UCSD-AML1 (cell line): Measurements from ENCODE around the gene SOD3.

Source experiments
- DNase-seq: peaks from one replicate; lab custom pipeline; 2025; ENCODE audit not compliant: unreplicated experiment; lab: John Stamatoyannopoulos, UW

The SOD3 gene, protein sequence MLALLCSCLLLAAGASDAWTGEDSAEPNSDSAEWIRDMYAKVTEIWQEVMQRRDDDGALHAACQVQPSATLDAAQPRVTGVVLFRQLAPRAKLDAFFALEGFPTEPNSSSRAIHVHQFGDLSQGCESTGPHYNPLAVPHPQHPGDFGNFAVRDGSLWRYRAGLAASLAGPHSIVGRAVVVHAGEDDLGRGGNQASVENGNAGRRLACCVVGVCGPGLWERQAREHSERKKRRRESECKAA

DNA sequence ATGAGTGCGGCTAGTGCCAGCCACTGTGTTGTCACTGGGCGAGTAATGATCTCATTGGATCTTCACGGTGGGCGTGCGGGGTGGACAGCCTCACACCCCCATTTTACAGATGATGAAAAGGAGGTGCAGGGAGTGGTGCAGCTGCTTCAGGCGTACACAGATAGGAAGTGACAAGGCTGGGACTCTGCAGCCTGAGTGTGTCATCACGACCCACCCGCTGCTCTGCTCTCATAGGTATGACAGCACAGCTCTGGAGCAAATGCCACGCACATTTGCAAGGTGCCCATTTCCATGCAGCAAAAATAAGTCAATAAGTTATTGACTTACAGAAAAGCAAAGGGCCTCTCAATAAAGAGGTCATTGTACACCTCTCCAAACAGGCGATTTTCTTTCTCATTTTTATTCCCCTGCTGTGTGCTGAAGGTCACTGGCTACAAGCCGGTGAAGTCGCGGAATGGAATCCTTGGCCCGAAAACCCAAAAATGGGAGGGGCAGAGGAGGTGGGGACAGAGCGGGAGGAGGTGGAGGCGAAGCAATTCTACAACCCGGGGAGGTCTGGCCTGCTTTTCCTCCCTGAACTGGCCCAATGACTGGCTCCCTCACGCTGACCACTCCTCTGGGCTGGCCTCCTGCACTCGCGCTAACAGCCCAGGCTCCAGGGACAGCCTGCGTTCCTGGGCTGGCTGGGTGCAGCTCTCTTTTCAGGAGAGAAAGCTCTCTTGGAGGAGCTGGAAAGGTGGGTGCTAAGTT, at the start of gene SOD3:
SOD3 (plus strand) TSS at position 658 of the 750 bp plus-strand sequence. CDS start 3,949 bp downstream, outside the sequence.
- DNase-seq: no peak

DNA sequence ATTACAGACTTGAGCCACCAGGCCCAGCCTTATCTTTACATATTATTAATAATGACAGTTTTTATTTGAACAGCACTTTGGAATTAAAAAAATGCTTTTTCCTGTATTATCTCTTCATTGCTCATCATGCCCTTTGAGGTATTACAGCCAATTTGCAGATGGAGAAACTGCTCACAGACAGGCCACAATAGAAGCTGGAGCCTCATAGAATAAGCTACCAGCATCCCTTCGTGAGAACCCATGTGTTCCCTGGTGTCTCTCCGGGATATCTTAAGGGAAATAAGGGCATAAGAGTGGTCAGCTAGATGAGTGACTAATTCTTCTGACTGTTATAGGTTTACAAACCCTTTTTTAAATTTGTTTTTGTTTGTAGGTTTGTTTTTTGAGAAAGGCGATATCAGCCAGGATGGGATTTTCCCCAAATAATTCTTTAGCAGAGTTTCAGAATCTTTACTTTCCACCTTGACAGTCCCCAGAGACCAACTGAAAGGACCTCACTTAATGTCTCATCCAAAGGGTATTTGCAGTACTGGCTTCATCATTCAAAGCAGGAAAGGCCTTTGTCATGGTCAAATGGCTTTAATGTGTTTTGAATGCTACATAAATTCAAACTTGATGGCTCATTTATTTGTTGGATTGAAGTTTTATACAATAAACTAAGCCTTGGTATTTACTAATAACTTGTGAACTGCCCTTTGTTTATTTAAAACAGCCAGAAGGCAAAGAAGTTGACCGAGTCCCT, 48.0 kb upstream of the SOD3 start:
- no peak for DNase-seq

DNA sequence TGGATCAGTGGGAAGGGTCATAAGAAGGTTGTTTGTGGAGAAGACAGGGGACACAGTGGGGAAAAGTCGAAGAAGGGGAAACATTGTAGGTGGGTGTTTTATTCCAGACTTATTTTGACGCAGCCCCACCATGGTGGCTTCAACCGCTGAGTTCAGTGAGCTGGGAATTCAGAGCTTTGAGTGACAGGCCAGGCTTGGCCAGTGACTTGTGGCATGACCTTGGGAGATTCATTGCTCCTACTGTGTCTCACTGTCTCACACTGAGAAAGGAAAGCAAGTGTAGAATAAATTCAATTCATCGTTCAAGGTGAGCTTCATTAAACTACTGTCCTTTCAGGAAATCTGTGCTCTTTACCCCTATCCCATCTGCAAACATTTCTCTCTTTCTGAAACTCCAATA, 47.4 kb upstream of the SOD3 start:
- no peak for DNase-seq

DNA sequence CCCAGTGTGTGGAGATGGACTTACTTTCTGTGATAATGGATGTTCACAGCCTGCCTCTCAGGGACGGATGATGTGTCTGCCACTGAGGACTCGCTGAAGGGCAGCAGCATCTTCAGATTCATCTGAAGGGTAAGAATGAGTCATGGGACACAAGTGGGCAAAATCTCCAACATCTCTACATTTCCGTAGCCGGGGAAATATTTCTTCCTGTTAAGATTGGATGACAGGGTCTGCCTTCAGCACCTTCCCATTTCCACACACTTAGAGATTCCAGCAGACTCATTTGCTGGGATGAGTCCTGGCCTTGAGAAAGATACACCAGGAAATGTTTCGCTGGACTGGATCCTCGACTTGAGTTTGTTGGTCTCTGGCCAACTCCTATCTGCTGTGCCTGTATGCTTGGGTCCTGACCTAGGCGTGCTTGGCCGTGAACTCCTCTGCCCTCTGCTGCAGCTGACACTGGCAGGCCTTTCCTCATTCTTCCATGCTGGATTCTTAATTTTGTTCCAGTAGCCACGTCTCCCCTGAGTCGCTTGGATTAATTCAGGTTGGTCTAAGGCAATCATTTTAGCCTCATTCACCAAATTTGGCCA, 46.5 kb upstream of the SOD3 start:
- no peak for DNase-seq

DNA sequence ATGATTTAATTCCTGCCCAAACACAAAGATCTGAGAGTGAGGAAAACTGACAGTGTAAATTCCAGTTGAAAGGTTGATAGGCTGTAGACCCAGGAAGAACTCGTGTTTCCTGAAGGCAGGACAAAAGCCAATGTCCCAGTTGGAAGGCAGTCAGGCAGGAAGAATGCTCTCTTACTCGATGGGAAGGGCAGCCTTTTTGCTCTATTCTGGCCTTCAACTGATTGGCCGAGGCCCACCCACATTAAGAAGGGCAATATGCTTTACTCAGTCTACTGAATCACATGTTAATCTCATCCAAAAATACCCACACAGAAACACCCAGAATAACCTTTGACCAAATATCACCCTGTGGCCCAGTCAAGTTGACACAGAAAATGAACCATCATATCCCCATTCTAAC, 45.3 kb upstream of the SOD3 start:
- no peak for DNase-seq

DNA sequence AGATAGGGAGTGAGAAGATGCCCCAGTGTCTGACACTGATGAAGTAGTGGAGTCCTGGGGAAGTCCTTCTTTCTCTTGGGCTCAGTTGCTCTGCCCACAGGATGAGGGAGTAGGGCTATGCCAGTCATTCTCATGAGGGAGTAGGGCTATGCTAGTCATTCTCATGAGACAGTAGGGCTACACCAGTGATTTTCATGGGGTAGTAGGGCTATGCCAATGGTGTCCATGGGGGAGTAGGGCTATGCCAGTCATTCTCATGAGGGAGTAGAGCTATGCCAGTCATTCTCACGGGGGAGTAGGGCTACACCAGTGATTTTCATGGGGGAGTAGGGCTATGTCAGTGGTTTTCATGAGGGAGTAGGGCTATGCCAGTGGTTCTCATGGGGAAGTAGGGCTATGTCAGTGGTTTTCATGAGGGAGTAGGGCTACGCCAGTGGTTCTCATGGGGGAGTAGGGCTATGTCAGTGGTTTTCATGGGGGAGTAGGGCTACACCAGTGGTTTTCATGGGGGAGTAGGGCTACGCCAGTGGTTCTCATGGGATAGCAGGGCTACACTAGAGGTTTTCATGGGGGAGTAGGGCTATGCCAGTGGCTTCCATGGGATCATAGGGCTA, 43.3 kb upstream of the SOD3 start:
- DNase-seq: no peak

DNA sequence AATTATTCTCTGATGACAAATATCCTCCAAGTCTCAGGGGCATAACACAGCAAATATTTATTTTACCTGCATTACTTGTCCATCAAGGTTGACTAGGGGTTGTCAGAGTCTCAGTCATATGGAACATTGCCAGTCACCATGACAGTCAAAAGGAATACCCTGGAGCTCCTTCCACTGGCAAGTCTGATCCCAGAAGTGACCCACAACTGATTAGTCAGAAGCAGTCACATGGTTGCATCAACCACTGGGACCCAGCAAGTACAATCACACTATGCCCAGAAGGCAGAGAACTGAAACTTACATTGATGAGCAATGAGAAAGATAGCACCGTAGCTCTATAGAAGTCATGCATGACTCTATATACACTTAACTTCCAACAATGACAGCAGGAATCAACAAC, 41.9 kb upstream of the SOD3 start:
- DNase-seq: no peak

DNA sequence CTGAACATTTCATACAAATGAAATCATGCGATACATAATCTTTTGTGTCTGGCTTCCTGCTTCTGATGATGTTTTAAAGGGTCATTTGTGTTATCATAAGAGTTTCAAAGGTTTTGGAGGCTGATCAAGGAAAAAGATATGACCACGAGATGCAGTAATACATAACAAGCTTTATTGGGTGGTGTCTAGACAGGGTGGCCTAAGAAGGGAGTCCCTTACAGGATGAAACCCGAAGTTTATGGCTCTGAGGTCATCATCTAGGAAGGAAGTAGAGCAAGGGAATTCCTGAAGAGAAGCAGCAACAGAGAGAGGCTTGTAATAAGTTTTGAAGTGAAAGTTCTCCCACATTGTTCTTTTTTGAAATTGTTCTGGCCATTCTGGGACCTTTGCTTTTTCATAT, 40.8 kb upstream of the SOD3 start:
- DNase-seq: no peak

DNA sequence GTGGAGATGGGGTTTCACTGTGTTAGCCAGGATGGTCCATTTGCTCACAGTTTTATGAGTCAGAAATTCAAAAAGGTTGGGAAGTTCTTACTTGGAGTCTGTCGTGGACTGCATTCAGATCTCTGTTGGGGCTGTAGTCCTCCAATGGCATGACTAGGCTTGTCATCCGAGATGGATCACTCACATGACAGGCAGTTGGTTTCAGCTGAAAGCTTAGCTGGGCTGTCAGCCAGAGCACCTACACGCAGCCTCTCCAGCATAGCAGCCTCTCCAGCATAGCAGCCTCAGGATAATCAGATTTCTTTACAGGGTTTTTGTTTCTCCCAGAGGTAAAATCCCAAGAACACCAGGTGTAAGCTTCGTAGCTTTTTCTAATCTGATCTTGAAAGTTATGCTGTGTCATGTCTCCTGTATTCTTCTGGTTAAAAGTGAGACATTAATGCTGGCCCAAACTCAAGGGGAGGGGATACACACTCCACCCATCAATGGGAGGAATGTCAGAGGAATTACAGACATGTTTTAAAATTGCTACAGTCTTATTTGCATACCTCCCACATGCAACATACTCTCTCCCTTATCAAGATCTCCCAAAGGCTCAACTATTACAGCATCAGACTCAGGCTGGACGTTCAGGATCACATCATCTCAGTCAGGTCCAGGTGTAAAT, 31.6 kb upstream of the SOD3 start:
- no peak for DNase-seq

DNA sequence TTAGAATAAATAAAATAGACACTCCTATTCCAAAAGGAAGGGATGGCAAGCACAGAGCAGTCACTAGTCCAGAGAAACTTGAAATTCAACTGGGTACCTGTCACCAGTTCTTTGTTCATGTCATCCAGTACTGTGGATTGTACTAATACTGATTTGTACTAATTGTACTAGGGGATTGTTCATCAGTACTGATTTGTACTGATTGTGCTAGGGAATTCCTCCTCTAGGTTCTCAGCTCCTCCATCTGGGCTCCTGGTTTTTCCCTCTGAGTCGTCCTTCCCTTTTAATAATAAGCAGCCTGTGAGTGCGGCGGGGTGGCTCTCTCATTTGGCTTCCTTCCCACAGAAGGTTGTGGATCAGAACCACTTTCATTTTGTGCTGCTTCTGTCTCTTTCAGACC, 31.0 kb upstream of the SOD3 start:
- no peak for DNase-seq

DNA sequence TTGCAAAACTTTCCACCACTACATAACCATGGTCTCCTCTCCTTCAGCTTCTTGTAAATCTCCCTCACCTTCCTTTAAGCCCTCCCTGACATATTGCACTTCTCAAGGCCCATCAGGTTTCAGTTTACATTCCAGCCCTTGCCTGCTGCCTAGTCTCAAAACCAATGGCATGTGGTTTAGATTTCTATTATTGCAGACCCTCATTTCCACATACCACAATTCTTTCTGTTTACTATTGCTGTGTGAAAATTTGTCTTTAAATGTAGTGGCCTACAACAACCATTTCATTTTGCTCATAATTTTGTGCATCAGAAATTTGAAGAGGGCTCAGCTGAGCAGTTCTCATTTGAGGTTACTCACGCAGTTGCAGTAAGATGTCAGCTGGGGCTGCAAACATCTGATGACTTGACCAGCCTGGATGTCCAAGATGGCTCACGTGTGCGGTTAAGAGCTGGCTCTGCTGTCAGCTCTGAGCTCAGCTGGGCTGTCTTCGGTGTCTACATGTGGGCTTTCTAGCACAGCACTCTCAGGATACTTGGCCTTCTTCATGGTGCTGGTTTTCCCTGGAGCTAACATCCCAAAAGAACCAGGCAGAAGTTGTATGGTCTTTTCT, 29.9 kb upstream of the SOD3 start:
- DNase-seq: no peak

DNA sequence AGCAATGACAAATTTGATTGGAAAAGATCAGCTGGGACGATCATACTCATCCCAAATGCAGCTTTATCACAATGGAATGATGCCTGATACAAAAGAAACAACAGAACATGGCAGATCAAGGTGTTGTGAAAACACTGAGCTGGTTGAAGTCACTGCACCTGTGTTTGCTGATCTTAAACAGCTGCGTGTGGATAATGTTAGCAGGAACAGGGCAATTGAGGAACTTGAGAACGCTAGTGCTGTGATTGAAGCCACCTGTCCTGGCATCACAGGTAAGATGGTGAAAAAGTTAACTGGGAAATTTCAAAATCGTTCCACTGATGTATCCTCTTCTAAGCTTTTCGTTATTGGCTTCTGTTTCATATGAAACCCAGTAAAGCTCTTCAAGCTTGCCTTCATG, 27.4 kb upstream of the SOD3 start:
- no peak for DNase-seq

DNA sequence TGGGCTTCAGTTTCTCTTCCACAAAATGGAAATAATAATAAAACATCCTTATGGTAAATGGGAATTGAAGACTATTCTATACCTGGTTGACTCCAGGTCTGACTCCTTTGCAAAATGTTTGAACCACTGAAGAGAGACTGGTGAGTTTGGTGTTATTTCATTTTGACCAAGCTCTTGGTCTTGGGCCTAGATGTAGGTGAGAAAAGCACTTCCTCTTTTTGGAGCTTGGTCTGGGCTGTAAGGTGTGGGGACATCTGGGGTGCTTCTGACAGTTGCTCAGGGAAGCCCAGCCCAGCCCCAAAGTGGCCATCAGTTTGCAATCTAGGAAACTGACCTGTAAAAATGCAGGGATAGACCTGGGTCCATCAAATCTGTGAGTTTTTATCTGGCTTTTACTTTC, 26.8 kb upstream of the SOD3 start:
- DNase-seq: no peak

DNA sequence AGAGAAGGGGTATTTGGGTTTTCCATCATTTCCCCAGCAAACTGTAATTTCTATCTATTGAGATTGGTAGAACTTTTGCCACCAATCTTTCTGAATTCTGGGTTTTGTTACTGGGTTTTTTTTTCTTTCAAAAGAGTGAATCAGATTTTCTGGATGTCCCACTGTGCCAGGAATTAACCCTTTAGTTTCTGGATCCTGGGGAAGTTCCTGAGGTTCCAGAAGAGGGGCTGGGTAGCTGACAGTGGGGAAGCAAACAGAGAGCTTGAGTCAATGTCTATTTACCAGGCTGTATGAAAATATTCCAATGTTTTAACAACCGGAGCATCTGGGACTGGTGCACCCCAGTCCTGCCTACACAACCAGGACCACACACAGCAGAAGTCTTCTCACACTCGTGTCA, 25.8 kb upstream of the SOD3 start:
- no peak for DNase-seq

DNA sequence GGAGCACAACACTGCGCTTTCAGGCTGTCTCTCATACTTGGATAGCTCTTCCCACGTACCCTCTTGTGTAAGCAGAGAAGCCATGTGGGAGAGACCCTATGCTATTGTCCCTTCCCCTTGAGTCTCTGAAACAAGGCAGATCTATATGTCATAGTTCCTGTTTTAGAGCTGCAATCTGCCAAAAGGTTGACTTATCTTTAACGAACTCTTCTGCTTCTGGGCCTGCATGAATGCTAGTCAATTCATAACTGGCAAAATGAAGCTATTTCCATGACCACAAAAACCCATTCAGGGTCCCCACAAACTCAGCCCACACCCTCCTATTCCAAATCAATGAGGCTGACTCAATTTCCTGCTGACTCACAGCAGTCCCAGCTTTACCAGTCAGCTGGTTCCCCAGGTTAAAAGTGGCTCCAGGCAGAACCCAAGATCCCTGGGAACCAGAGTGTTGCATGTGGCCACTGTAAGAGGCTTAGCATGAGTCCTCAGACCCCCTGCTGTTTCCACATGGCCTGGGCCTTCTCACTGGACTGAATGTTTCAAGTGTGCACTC, 25.3 kb upstream of the SOD3 start:
- DNase-seq: no peak

DNA sequence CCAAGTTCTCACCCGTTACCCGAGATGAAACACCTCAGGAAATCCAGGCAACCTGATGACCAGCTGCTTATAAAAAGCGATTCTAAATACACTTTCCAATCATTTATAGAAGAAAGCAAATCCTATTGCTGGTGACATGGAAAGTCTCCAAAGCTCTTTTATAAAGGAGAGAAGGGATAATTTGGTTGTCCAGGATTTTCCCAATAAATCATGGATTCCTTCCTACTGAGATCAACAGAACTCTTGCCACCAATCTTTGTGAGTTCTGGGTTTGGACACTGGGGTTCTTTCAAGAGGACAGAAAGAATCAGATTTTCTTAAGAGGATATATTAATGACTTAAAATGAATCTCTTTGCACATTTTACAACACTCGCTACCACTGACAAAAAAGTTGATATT, 24.7 kb upstream of the SOD3 start:
- DNase-seq: no peak

DNA sequence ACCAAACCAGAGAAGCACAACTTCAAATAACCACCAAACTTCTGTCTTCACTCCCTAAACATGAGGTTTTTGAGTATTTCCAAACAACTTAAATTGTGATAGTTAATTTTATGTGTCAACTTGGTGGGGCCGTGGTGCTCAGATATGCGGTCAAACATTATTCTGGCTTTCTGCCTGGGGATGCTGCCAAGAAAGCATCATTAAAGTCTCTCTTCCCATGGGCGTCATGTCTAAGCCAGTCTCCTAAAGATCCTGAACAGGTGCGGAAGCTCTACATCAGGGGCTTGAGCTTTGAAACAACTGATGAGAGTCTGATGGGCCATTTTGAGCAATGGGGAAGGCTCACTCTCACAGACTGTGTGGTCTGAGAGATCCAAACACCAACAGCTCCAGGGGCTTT, 24.1 kb upstream of the SOD3 start:
- no peak for DNase-seq

DNA sequence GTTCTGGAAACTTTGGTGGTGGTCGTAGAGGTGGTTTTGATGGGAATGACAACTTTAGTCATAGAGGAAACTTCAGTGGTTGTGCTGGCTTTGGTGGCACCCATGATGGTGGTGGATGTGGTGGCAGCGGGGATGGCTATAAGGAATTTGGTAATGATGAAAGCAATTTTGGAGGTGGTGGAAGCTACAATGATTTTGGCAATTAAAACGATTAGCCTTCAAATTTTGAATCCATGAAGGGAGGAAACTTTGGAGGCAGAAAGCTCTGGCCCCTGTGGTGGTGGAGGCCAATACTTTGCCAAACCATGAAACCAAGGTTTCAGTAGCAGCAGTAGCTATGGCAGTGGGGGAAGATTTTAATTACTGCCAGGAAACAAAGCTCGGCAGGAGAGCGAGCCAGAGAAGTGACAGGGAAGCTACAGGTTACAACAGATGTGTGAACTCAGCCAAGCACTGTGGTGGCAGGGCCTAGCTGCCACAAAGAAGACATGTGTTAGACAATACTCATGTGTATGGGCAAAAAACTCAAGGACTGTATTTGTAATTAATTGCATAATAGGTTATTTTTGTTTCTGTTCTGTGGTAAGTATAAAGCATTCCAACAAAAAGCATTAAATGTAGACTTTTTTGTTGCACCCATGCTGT, 23.2 kb upstream of the SOD3 start:
- no peak for DNase-seq

DNA sequence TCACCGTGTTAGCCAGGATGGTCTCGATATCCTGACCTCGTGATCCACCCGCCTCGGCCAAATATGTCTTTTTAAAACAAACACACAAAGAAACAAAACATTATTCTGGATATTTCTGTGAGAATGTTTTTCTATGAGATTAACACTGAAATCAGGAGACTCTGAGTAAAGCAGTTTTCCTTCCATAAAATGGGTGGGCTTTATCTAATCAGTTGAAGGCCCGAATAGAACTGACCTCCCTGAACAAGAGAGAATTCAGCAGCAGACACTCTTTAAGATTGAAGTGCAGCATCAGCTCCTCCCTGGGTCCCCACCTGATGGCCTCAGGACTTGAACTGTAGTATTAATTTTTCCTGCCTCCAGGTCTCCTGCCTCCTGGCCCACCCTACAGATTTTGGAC, 22.4 kb upstream of the SOD3 start:
- DNase-seq: no peak

DNA sequence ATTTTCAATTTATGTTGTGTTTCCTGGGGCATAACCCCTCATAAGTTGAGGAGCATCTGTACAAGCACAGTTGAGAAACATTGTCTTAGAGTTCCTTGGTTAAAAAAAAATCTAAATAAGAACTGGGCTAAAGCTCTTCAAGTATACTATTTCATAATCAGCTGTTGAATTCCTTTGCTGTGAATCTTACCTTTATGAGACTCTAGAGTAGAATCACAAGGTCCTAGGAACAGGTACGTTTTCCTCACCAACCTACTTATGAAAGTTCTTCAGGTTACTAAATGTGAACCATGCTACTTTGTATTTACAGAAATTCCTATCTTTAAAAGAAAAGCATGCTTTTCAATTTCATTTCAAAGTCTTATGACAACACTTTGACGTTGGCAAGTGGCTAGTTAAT, 20.9 kb upstream of the SOD3 start:
- no peak for DNase-seq
